GM19099 (cell line): ENCODE measurements around the gene ELOVL3.

Experiments
- POLR2A ChIP-seq: IDR thresholded peaks from 3 replicates; pipeline ENCODE4 v1.6.1; 2011; ENCODE audit warnings: low read depth; ENCODE audit not compliant: insufficient read length; ENCODE audit errors: extremely low read depth

ELOVL3 gene

DNA sequence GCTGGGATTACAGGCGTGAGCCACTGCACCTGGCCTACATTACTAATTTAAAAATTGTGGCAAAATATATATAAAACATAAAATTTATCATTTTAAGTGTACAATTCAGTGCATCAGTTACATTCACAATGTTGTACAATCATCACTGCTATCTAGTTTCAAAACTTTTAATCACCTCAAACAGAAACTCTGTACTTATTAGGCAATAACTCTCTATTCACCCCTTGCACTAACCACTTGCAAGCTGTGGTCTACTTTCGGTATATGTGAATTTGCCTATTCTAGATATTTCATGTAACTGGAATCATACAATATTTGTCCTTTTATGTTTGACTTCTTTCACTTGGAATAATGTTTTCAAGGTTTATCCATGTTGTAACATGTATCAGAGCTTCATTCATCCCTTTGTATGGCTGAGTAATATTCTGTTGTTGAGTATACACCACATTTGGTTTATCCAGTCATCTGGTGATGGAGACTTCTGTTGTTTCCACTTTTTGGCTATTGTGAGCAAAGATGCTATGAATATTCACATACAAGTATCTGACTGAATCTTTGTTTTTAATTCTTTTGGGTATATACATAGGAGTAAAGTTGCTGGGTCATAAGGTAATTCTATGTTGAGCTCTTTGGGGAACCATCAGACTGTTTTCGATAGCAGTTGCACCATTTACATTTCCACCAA lies 14.3 kb upstream of the ELOVL3 start:
- no peak for TF ChIP-seq POLR2A

DNA sequence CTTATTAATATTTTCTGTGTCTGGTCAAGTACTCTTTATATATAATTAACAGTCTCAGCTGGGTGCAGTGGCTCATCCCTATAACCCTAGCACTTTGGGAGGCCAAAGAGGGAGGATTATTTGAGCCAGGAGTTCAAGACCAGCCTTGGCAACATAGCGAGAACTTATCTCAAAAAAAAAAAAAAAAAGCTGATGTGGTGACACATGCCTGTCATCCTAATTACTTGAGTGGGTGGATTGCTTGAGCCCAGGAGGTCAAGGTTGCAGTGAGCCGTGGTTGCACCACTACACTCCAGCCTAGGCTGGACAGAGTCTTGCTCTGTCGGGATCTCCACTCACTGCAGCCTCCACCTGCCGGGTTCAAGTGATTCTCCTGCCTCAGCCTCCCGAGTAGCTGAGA lies 6.7 kb upstream of the ELOVL3 start:
- no peak for TF ChIP-seq POLR2A

DNA sequence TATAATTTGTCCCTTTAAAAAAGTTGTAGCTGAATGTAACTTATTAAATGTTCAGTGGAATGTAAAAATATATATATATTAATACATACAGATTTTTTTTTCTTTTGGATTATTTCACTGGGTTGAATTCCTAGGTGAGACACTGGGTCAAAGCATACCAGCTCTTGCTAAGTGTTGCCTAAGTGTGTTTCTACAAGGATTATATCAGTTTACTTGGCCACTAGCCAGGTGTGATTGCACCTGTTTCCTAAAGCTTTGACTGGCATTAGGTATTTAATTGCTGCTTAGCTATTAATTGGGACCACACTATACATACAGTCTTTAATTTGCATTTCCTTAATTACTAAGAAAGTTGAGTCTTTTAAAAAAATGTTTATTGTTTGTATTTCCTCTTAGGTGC lies 5.5 kb upstream of the ELOVL3 start:
- no peak for TF ChIP-seq POLR2A

DNA sequence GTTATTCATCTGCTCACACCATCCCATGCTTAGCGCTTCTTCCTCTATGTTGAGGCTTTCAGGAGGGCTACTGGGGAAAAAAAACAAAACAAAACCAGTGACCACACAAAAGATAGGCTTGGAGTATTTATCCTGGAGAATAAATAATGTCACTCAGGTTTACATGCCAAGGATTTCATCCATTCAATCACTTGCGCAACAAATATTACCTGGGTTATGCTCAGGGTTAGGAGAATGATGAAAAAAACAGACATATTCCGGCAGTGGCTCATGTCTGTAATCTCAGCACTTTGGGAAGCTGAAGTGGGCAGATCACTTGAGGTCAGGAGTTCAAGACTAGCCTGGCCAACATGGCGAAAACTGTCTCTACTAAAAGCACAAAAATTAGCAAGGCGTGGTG lies 3.3 kb upstream of the ELOVL3 start:
- TF ChIP-seq POLR2A: no peak

DNA sequence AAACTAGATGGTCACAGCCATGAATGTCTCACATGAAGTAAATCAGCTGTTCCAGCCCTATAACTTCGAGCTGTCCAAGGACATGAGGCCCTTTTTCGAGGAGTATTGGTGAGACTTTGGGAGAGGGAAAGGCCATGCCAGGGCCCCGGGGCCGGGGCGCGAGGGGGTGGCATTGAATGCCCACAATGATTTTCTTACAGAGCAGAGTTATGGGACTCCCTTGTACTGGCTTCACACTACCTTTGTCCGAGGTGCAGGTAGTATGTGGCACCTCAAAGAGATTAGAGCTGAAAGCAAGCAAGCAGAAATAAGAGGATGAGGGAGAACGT lies 407 bp downstream of the ELOVL3 start:
- TF ChIP-seq POLR2A: no peak

DNA sequence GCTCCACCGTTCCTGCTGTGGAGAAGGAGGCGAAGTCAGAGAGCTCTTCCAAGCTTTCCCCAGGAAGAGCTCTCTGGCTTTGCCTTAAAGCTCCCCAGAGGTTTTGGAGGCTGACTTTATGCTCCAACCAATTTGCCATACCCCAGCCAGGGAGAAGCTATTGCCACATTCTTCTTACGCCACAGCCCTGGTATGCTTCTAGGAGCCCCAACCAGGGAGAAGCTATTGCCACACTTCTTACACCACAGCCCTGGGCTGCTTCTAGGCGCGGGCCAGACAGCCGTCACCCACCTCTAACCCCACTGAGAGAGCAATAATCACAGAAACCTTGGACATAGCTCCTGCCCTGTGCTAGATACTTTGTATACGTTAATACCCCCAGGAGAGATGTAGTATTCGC lies 951 bp downstream of the ELOVL3 start:
- TF ChIP-seq POLR2A: no peak

DNA sequence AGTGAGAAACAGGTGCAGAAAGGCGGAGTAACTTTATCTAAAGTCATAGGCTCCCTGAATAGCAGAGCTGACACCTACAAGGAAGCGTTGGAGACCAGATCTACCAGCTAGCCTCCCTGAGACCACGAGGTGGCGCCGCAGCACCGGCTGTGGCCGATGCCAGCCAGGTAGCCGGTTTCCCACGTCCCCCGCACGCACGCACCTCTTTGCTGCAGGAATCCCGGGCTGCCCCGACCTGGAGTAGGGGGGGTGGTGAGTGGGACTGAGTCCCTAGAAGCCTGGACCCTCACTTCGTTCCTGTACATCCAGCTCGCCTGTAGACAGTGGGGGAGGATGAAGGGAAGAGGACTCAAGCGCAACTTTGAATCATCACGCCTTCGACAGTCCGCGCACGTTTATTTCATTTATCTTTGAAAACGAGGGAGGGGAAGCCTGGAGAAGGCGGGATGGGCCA lies 3.7 kb downstream of the ELOVL3 start:
- TF ChIP-seq POLR2A: no peak

DNA sequence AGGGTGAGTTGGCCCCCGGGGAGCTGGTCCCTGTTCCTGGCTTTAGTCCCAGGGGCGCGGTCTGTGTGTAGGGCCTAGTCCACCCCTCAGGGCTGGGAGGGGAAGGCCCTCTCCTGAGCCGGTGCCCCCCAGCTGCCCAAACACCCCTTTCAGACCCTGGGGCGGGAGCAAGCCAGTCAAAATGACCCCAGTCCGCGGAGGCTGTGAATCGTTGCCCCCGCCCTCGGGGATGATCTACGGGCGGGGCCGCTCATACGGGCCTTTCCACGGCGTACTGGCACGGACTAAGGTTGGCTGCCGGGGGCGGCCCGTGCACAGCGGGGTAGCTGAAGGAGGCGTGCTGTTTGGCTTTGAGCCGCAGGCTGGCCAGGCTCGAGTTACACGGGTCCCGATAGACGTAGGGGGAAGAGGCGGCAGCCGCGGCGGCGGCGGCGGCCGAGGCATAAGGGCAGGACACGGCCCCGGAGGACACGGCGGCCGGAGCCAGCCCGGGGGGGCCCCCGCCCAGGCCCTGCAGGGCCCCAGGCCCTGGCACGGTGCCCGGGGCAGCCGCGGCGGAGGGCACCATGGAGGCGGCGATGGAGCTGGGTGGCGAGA lies 4.3 kb downstream of the ELOVL3 start:
- TF ChIP-seq POLR2A: no peak

DNA sequence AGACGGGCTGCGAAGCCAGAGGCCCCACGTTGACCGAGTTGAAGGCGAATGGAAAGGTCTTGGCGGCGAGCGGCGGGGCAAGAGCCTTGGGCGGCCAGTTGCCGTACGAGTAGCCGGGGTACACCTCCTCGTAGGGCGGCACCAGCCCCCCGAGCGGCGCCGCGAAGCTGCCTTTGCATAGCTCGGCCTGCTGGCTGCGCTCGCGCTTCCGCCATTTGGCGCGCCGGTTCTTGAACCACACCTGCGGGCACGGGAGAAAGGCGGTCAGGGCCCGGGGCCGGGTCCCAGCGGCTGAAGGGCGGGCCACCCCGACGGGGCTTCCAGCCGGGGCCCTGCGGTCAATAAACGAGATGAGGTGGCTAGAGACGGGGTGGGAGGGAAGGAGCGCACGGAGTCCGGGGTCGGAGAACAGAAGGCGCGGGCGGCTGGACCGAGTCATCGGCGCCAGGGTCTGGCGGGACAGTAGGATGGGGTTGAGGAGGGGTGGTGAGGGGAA lies 4.8 kb downstream of the ELOVL3 start:
- no peak for TF ChIP-seq POLR2A

DNA sequence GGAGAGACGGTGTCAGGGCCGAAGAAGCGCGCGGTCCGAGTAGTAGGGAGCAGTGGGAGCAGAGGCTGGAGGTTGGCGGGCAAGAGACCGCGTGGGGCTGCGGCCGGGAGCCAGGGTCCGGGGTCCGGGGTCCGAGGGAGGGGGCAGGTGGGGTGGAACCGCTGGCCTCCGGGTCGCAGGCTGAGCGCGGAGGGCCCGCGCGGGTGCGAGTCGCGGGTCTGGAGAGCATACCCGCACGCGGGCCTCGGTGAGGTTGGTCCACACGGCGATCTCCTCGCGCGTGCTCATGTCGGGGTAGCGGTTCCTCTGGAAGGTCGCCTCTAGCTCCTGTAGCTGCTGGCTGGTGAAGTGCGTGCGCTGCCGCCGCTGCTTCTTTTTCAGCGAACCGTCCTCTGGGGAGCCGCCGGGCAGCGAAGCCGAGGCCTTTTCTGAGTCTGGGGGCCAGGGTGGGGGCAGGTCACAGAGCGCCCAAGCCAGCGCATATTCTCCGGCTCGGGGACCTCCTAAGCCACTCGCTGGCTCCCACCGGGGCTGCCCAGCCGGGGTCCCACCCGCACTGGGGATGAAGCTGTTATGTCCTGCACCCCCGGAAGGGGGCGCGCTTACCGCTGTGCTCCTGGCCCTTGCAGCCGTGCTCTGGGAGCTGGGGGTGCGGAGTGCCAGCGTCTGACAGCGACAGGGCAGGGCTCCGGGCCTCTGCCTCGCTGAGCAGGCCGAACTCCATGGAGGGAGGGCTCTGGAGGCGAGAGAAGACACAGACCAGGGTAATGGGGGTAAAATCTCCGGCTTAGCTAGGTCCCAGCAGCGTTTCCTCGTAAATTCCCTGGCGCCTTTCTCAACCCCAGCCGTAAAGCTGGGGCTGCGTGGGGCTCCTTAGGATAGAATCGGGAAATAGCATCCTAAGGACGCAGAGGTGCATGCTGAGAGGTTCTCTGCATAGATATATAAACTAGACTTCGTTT lies 5.5 kb downstream of the ELOVL3 start:
- no peak for TF ChIP-seq POLR2A

DNA sequence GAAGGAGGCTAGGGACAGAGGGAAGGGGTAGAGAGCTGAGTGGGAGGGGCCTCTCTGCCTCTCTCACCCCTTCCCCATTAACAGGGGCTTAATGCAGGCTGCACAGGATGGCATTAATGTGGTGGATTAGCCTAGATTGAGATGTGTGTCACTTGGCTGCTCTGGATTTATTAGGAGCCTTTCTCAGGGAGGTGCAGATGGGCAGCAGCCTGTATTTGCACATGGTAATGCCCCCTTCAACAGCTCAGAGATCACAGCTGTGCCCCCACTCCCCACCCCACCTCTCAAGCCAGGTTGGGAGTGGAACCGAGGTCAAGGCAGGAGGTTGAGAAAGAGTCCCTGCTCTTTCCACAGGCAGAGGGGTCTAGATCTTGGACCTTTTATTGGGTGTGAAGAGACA lies 7.9 kb downstream of the ELOVL3 start:
- TF ChIP-seq POLR2A: no peak

DNA sequence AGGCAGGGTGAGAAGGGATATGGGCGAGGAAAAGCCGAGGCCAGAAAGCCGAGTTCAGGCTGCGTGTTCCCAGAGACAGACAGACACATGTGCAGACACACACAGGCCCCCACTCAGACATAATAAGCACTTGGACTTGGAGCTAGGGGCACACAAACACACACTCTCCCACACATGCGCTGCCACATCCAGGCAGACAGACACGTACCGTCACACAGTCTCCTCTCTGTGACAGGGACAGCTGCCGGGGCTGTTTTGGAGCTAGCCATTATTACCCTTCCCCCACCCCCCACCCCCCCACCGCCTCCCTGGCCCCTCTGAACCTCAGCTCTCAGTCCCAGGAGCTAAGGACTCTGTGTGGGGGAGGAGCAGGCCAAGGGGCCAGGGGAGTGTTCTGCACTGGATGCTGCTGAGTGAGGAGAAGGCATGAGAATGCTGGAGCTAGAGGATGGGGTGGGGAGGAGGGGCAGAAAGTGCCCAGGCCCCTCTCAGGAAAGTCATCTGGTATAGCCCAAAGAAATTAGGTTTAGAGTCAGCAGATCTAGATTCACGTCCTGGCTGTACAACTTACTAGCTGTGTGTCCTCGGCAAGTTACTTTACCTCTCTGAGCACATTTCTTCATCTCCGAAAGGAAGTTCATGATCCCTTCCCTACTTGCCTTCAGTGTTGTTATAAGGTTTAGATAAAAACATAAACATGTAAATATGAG lies 8.9 kb downstream of the ELOVL3 start:
- no peak for TF ChIP-seq POLR2A

DNA sequence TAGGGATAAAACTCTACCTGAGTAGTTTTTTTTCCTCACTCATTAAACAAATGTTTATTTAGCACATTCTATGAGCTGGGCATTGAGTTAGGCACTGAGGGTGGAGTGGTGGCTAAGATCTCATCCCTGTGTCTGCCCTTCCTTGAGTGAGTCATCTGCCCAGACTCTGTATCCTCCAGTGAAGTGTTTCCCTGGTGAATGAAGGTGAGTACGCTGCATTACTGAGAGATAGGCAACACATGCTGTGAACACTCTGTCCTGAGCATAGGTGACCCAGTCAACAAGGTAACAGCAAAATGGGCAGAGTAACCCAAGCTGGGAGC lies 9.5 kb downstream of the ELOVL3 start:
- TF ChIP-seq POLR2A: no peak

DNA sequence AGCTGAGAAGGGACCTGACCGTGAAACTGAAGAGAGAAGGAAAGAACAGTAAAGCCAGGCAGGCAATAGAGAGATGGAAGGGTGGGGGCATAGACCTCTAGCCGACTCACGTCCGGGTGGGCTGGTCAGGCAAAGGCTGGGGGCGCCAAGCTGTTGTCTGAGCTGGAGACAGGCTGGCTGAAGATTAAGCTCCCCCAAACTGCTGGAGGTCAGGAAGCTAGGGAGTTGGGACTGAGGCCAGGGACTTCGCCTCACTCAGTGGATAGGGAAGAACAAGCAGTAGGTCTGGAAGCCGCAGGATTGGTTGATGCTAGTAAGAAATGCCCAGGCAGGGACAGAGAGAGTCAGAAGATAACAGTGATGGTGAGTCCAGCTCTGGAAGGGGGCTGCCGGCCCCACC lies 9.9 kb downstream of the ELOVL3 start:
- TF ChIP-seq POLR2A: no peak

DNA sequence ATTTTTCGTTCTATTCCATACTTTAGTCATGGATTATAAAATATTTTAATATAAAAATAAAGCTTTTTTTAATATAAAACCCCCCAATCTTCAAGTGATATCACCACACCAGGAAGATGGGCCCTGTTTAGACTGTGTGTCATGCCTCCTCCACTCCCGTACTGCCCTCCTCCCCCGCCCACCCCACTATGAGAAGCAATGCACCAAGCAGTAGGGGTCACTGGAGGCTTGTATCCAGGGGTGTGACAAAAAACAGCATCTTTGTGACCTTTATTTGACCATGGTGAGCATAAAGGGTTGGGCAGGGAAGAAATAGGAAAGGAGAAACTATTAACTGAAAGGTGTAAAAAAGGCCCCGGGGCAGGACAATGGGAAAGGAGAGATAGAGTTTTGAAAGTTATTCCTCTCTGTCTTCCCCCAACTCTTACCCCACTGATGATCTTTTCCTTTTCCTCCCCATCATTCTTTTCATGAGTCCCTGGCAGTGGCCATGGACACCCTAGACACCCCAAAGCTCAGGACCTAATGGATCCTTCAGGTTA lies 11.7 kb downstream of the ELOVL3 start:
- TF ChIP-seq POLR2A: no peak
